GM21576 (cell line): Measurements from ENCODE around the gene VWF.
"Not testable (repeated sequence)": the region's sequence is repeated elsewhere in the genome, so short reads cannot be mapped to it uniquely, and the experiment has no call there.

Experiments
- ATAC-seq: cut with Tn5 transposase; IDR thresholded peaks from one replicate; pipeline ENCODE4 v1.9.1; 2021; ENCODE audit warnings: mild to moderate bottlenecking, moderate library complexity; ENCODE audit not compliant: unreplicated experiment

VWF gene

GRCh38 chr12:6106218-6106617, 18.3 kb downstream of the VWF start:
- no peak for ATAC-seq

- no peak for ATAC-seq
Measured at GRCh38 chr12:6104842-6105241, 19.6 kb downstream of the VWF start.

GRCh38 chr12:6104027-6104426, 20.4 kb downstream of the VWF start:
- no peak for ATAC-seq

GRCh38 chr12:6102021-6102420, 22.4 kb downstream of the VWF start:
- ATAC-seq, result not testable (repeated sequence)

GRCh38 chr12:6099316-6099715, 25.2 kb downstream of the VWF start:
- no peak for ATAC-seq

- ATAC-seq, result no peak
Measured at GRCh38 chr12:6097411-6097810, 27.1 kb downstream of the VWF start.

GRCh38 chr12:6096527-6096926, 27.9 kb downstream of the VWF start:
- ATAC-seq, result no peak

GRCh38 chr12:6095269-6095668, 29.2 kb downstream of the VWF start:
- ATAC-seq, result no peak

GRCh38 chr12:6093764-6094163, 30.7 kb downstream of the VWF start:
- ATAC-seq, result no peak

GRCh38 chr12:6092784-6093722, 31.4 kb downstream of the VWF start:
- no peak for ATAC-seq

GRCh38 chr12:6091786-6092566, 32.5 kb downstream of the VWF start:
- no peak for ATAC-seq

- ATAC-seq, result no peak
Measured at GRCh38 chr12:6090803-6091202, 33.7 kb downstream of the VWF start.

- no peak for ATAC-seq
Measured at GRCh38 chr12:6088921-6089747, 35.3 kb downstream of the VWF start.

- no peak for ATAC-seq
Measured at GRCh38 chr12:6086316-6086715, 38.2 kb downstream of the VWF start.

- ATAC-seq, result no peak
Measured at GRCh38 chr12:6085841-6086240, 38.6 kb downstream of the VWF start.

GRCh38 chr12:6084969-6085450, 39.5 kb downstream of the VWF start:
- no peak for ATAC-seq

GRCh38 chr12:6084261-6084968, 40.1 kb downstream of the VWF start:
- no peak for ATAC-seq

GRCh38 chr12:6083601-6084000, 40.9 kb downstream of the VWF start:
- ATAC-seq, result no peak

GRCh38 chr12:6082613-6083012, 41.9 kb downstream of the VWF start:
- no peak for ATAC-seq
